SK-N-SH (cell line): ENCODE measurements around the gene RIMS4. TPM values are rescaled to one million over a fixed set of nuclear protein-coding genes. Genes with fewer than 3 reads are reported as not detected.

Experiments
- CTCF ChIA-PET: fragments of 300-600, 350-600 bp; formaldehyde crosslinking; extraction: SDS; loops from one replicate; lab custom pipeline; 2021; lab: Yijun Ruan, JAX
- POLR2A ChIA-PET: fragments of 350-600 bp; sonication (Branson Sonifier 250); formaldehyde crosslinking; extraction: SDS; loops from one replicate; lab custom pipeline; 2020; ENCODE audit warnings: antibody characterized with exemption, inconsistent platforms; lab: Yijun Ruan, JAX
- DNase-seq: peaks from one replicate; pipeline ENCODE4 v3.0.0; 2012
- H2AFZ ChIP-seq: fragments of 200-600 bp; sonication (generic); 2 replicates; pipeline ENCODE4 v1.8.1; 2016; ENCODE audit warnings: antibody characterized with exemption, mild to moderate bottlenecking, low read depth
- H3F3A ChIP-seq: fragments of 200-600 bp; sonication (generic); replicated peaks from 2 replicates; pipeline ENCODE3; 2016; ENCODE audit warnings: antibody characterized with exemption, mild to moderate bottlenecking; ENCODE audit not compliant: insufficient read depth
- H3K27ac ChIP-seq, 2 experiments: fragments of 200-500 bp in 1 of 2; fragments of 200-600 bp in 1 of 2; sonication (Bioruptor generic) in 1 of 2; sonication (generic), shearing (Covaris generic) in 1 of 2; 2 replicates each; pipeline versions ENCODE4 v1.5.1 to v1.6.1; 2014 to 2016; ENCODE audit warnings: low read depth in 2 of 2, inconsistent platforms in 1 of 2, low read length in 1 of 2, mild to moderate bottlenecking in 1 of 2, mixed read lengths in 1 of 2
- H3K27me3 ChIP-seq: fragments of 200-600 bp; sonication (generic), shearing (Covaris generic); 2 replicates; pipeline ENCODE4 v1.6.1; 2016; ENCODE audit warnings: mixed run types; ENCODE audit not compliant: insufficient read depth
- H3K36me3 ChIP-seq, 2 experiments: fragments of 200-500 bp in 1 of 2; fragments of 200-600 bp in 1 of 2; sonication (Bioruptor generic) in 1 of 2; sonication (generic) in 1 of 2; replicated peaks in 1 of 2; 2 replicates each; pipeline versions ENCODE3 to v1.5.1; 2014 to 2016; ENCODE audit warnings: low read length in 1 of 2, mild to moderate bottlenecking in 1 of 2; ENCODE audit not compliant: insufficient read depth in 2 of 2, control insufficient read depth in 1 of 2
- H3K4me1 ChIP-seq, 2 experiments: fragments of 200-500 bp in 1 of 2; fragments of 200-600 bp in 1 of 2; sonication (Bioruptor generic) in 1 of 2; sonication (generic), shearing (Covaris generic) in 1 of 2; 2 replicates each; pipeline versions ENCODE4 v1.5.1 to v1.6.1; 2014 to 2016; ENCODE audit warnings: low read depth in 1 of 2, low read length in 1 of 2, mixed run types in 1 of 2; ENCODE audit not compliant: insufficient read depth in 2 of 2, control insufficient read depth in 1 of 2
- H3K4me2 ChIP-seq: fragments of 200-600 bp; sonication (generic), shearing (Covaris generic); 2 replicates; pipeline ENCODE4 v1.6.1; 2017; ENCODE audit warnings: mixed run types
- H3K4me3 ChIP-seq, 2 experiments: fragments of 200-500 bp in 1 of 2; fragments of 200-600 bp in 1 of 2; sonication (Bioruptor generic) in 1 of 2; sonication (generic), shearing (Covaris generic) in 1 of 2; 2 replicates each; pipeline versions ENCODE4 v1.5.1 to v1.8.1; 2014 to 2016; ENCODE audit warnings: low read depth in 2 of 2, inconsistent platforms in 1 of 2, low read length in 1 of 2, mild to moderate bottlenecking in 1 of 2, mixed read lengths in 1 of 2, moderate library complexity in 1 of 2
- H3K79me2 ChIP-seq: fragments of 200-600 bp; sonication (generic); 2 replicates; pipeline ENCODE4 v1.8.1; 2017; ENCODE audit warnings: mild to moderate bottlenecking; ENCODE audit not compliant: insufficient read depth
- H3K9ac ChIP-seq: fragments of 200-600 bp; sonication (generic); 2 replicates; pipeline ENCODE4 v1.6.1; 2017; ENCODE audit warnings: mixed run types
- H3K9me2 ChIP-seq: fragments of 200-600 bp; sonication (generic); 2 replicates; pipeline ENCODE4 v1.6.1; 2017; ENCODE audit warnings: mixed run types
- H3K9me3 ChIP-seq: fragments of 200-600 bp; sonication (generic); 2 replicates; pipeline ENCODE4 v1.6.1; 2017; ENCODE audit warnings: mixed run types, mild to moderate bottlenecking, moderate library complexity
- H4K20me1 ChIP-seq: fragments of 200-600 bp; sonication (generic); 2 replicates; pipeline ENCODE4 v1.6.1; 2017; ENCODE audit warnings: mild to moderate bottlenecking, mixed run types; ENCODE audit not compliant: insufficient read depth
- CTCF ChIP-seq: fragments of 200-600 bp; sonication (generic); IDR thresholded peaks from 2 replicates; pipeline ENCODE4 v1.6.1; 2017; ENCODE audit warnings: antibody characterized with exemption, mild to moderate bottlenecking, moderate library complexity
- EP300 ChIP-seq, 2 experiments: IDR thresholded peaks; 2 replicates each; pipeline versions ENCODE4 v1.4.0 to v1.6.1; 2012; ENCODE audit warnings: borderline replicate concordance in 1 of 2, low read depth in 1 of 2, low read length in 1 of 2
- GABPA ChIP-seq: IDR thresholded peaks from 2 replicates; pipeline ENCODE4 v1.4.0; 2012; ENCODE audit warnings: low read depth, mild to moderate bottlenecking
- JUND ChIP-seq: IDR thresholded peaks from 2 replicates; pipeline ENCODE4 v1.4.0; 2012
- MXI1 ChIP-seq: IDR thresholded peaks from 2 replicates; pipeline ENCODE4 v1.6.1; 2012; ENCODE audit warnings: mild to moderate bottlenecking, low read depth, low read length, improper control_type of control experiment
- PBX3 ChIP-seq: IDR thresholded peaks from 2 replicates; pipeline ENCODE4; 2012
- RAD21 ChIP-seq: IDR thresholded peaks from 2 replicates; pipeline ENCODE4 v1.6.1; 2012; ENCODE audit warnings: mild to moderate bottlenecking, low read length
- SIN3A ChIP-seq: IDR thresholded peaks from 2 replicates; pipeline ENCODE4 v1.6.1; 2012; ENCODE audit warnings: low read depth, mild to moderate bottlenecking, low read length, moderate library complexity, borderline replicate concordance
- SMC3 ChIP-seq: IDR thresholded peaks from 2 replicates; pipeline ENCODE4 v1.6.1; 2012; ENCODE audit warnings: low read depth, low read length, improper control_type of control experiment
- TCF12 ChIP-seq: IDR thresholded peaks from 2 replicates; pipeline ENCODE4 v1.4.0; 2012
- WGBS: methylation state at CpG from one replicate; pipeline ENCODE4 v1.1.6; 2017; ENCODE audit warnings: low lambda C conversion rate; 5-methylcytosine and 5-hydroxymethylcytosine counted together
- polyA plus RNA-seq, 3 experiments: library from polyadenylated mRNA; depleted of rRNA; stranded (reverse); fragments of >200 nt; gene quantifications; 2 replicates each; pipeline ENCODE4 v1.2.3, GENCODE V29; 2012

The RIMS4 gene
- polyA plus RNA-seq, 1 of the 3 experiments (the other 2 are of a cell fraction) = 0.13 TPM

GRCh38 chr20:44734938-44735337, 75.4 kb downstream of the RIMS4 start (continued):
- TF ChIP-seq CTCF (peak; percentile 44), TCF12 (peak; percentile 76), PBX3 (peak; percentile 66), SIN3A (no peak), GABPA (no peak)
- TF ChIP-seq, all 33 proteins: peak for 6

GRCh38 chr20:44733341-44734069, 76.8 kb downstream of the RIMS4 start:
- ChIA-PET CTCF (interaction anchor here (0.7 to 9.0 kb wide), 17 partner anchors 10 to 136 kb away, joined by 3 to 183 read pairs (median 5); partner anchors contain the start of gene CCN5), POLR2A (interaction anchor here (1.0 kb wide), 1 partner anchor 48 kb away, joined by 3 read pairs; no protein-coding TSS in a partner anchor)
- 28% methylated on average over 6 of the region's 7 CpGs for WGBS
- no peaks in the 10 kb centered on the region for H4K20me1 ChIP-seq
- H3K4me1 ChIP-seq = peaks cover 17 to 28% of the 10 kb centered on the region in 2 experiments
- H3K9me2 ChIP-seq = no peaks in the 10 kb centered on the region
- peaks cover 21% of the 10 kb centered on the region for H3F3A ChIP-seq
- no peak overlapping the region for H3K4me2 ChIP-seq
- no peak overlapping the region for H2AFZ ChIP-seq
- peak; percentile 71 for DNase-seq
- H3K27ac ChIP-seq = no peak overlapping the region
- H3K27me3 ChIP-seq = no peaks in the 10 kb centered on the region
- TF ChIP-seq PBX3 (no peak), SMC3 (peak; percentile 99), JUND (no peak), RAD21 (peak; percentile 97), MXI1 (no peak), EP300 (IDR thresholded peaks at IDR 0.05; ENCODE audit: borderline replicate concordance in 1 of 2, low read depth in 1 of 2, low read length in 1 of 2) (no peak), CTCF (peak; percentile 95)
- TF ChIP-seq, all 33 proteins: peak for 3
- Histone ChIP-seq H3K9me3 (no peaks in the 10 kb centered on the region), H3K9ac (no peak overlapping the region), H3K36me3 (no peaks in the 10 kb centered on the region), H3K79me2 (no peaks in the 10 kb centered on the region), H3K4me3 (no peak overlapping the region; a peak in 1 of 4 replicates)
